Raji (cell line): ENCODE measurements around the gene DOCK4.

Experiments used
- POLR2A ChIP-seq: IDR thresholded peaks from 2 replicates; pipeline ENCODE4 v1.6.1; 2011; ENCODE audit warnings: low read depth, low read length, control low read depth; ENCODE audit not compliant: insufficient read depth

Gene DOCK4

DNA sequence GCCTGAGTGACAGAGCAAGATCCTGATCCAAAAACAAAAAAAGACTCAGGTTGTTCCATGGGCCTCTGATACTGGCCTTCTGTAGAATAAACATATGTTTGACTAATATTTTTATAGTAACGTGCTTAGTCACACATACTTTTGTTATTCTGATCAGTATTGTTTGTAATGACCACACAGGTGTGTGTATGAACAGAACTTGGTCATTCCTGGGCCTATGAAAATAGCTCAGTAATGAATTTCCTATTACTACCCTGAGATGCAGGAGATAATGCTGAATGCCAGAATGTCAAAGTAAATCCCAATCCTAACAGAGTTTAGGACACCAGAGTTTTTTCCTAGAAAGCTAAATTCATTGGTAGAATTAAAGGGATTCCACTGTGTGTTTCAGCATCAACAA, 108.7 kb downstream of the DOCK4 start:
- no peak for TF ChIP-seq POLR2A

DNA sequence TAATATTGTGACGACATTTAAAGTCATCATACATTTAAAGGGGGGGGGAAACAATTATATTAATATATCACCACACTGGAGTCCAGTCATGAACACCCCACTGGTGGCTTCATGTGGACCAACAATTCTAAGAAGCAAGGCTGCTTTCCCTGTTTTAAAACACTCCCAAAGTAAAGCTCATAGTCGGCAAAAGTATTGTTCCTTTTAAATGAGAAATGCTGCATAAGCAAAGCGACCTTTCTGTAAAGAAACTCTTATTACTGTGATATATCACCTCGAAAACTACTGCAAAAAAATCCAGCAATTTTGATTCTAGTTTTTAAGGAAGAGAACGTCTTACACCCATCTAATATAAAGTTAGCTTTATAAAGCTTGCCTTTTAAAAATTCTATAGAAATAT, 112.8 kb downstream of the DOCK4 start:
- TF ChIP-seq POLR2A = no peak

GRCh38 chr7:112092709-112093395, 113.3 kb downstream of the DOCK4 start:
- TF ChIP-seq POLR2A = no peak

- TF ChIP-seq POLR2A = no peak
These were observed 113.9 kb downstream of the DOCK4 start for GRCh38 chr7:112092306-112092705.

DNA sequence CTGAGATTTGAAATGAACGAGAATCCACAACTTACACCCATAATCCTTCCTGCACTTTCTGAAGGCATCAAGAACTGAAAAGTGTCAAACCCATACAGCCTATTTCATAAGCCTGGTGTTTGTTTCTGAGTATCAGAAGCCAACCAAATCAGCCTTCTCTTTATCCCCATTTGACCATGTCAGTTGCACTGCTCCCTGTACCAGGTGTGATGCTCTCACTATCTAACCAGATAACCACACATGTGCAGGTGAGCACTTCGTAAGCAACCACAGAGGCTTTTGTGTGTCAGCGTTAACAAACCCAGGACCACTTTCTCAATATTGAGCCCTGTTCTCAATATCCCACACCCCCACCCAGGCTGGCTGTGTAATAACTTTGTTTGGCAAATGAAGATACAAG, 114.4 kb downstream of the DOCK4 start:
- no peak for TF ChIP-seq POLR2A

DNA sequence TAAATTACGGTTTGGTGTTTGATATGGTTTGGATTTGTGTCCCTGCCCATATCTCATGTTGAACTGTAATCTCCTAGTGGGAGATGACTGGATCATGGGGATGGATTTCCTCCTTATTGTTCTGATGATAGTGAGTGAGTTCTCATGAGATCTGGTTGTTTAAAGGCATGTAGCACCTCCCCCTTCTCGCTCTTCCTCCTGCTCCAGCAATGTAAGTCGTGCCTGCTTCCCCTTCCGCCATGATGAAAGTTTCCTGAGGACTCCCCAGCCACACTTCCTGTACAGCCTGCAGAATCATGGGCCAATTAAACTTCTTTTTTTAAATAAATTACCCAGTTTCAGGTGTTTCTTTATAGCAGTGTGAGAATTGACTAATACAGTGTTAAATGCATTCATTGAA, 116.6 kb downstream of the DOCK4 start:
- no peak for TF ChIP-seq POLR2A

DNA sequence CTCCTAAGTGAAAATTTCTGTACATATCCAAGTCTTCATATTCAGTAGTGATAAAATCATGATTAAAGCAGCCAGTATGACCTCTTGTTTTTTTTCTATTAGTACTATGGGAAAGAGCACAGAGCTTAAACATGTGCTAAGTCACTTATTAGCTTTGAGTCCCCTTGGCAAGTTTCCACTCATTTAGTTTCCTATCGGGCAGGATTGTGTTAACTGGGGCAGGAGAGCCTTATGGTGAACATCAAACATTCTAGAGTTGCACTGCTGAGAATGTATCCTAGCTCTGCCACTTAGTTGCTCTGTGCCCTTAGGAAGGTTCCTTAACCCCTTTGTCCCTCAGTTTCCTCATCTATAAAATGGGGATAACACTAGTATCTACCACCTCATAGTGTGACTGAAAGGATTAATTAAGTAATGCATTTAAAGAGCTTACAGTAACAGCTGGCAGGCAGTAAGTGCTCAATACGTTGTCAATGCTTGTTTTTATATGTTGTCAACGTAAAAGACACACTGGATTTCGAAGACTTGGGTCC, 117.6 kb downstream of the DOCK4 start:
- no peak for TF ChIP-seq POLR2A

DNA sequence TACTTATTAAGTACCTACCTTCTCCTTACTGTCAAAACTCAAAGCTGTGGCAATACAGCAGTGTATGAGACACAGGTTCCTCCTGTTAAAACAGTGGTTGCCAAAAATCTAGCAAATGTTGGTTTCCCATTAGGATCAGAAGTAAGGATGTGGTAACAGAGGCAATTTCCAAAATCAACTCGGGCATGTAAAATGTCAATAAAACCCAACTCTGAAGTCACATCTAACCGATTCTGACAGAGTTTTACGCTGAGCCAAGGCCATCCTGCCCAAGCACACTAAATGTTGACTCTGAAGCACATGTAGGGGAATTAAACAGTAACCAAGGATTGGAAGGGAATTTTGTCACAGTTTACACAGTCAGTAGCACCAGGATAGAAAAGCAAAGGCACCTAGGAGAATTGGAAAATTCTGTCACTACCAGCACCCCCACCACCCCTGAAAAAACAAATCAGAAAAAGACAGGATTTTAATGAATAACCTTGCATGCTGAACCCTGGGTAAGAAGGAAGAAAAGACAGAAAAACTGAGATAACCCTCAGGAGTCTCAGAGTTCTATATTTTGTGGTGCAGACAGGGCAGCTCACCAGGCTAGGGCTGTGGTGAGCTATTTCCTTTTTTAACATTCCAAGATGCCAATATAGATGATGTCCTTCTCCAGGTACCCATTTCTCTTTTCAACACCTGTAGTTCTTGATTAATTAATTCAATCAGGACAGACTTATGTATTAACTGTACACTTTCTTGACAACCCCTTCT, 119.5 kb downstream of the DOCK4 start:
- no peak for TF ChIP-seq POLR2A

DNA sequence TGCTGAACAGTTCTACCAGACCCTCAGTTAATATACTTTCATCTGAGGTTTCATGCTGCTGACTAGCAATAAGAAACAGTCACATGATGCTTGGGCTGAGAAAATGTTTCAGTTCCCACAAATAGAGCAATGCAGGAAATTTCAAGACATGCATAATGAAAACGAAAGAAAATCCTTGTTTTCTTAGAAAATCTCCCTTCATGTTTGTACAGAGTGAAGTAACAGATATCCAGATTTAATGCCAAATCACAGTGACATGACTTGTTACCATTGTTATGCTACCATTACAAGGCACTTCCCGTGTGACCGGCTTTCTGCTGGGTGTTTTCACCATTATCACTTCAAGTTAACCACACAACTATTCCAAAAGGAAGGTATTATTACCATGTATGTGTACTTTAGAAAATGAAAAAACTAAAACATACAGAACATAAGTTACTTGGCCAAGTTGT, 121.7 kb downstream of the DOCK4 start:
- no peak for TF ChIP-seq POLR2A

- no peak for TF ChIP-seq POLR2A
These were observed 122.3 kb downstream of the DOCK4 start for GRCh38 chr7:112083776-112084355.

DNA sequence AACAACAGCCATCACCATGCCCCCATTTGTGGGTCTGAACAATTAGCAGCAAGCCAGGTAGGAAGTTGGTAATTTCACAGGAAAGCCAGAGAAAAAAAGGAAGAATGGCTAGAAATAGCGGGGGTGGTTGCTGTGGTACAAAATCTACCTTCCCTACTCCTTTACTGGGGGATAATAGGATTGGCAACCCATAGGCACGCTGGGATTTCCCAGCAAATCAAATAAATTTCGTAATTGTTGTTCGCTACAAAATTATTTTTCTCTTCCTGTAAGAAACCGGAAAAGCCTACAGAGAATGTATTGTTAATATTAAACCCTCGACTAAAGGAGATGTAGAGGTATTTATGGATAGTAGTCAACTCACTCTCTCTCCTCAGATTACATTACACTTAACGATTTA, 123.9 kb downstream of the DOCK4 start:
- no peak for TF ChIP-seq POLR2A

GRCh38 chr7:112081778-112082177, 124.4 kb downstream of the DOCK4 start:
- no peak for TF ChIP-seq POLR2A

DNA sequence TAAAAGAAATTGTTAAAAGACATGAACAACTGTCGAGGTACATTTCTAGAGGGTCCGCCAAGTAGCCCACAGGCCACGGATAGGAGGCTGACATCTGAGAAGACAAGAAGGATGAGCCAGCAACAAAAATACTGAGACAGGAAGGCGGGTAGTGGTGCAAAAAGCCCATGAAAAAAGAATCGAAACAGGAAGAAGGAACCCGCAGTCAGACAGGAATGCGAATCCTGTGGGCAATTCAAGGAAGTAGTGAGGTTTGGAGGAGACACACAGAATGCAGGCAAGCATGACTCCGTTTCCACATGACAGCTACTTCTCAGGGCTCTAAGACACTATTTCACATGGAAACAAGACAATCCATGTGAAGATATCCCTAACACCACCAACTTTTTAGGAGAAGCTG, 125.2 kb downstream of the DOCK4 start:
- no peak for TF ChIP-seq POLR2A

DNA sequence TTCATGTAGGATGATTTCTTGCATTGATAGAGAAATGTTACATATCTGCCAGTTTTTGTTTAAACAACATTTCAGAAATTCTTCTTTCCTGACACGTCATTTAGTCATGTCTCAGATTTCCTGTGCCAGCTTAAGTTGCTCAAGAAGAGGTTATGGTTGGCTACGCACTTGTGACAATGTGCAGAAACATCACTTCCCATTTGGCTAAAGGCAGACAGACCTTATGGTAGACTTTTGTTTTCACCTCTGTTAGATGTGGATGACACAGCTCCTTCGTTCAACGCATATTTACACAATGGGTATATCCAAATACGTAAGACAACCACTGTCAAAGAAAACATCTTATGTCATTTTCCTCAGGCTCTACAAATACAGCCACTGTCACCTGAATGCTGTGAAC, 125.8 kb downstream of the DOCK4 start:
- TF ChIP-seq POLR2A = no peak

GRCh38 chr7:112079673-112080072, 126.5 kb downstream of the DOCK4 start:
- TF ChIP-seq POLR2A = no peak

- no peak for TF ChIP-seq POLR2A
These were observed 127.1 kb downstream of the DOCK4 start for GRCh38 chr7:112079122-112079521.
